WTC11 (cell line): ENCODE data around the gene RALA. TPM values are rescaled to one million over a fixed set of nuclear protein-coding genes. Genes with fewer than 3 reads are reported as not detected.
"Not testable (repeated sequence)": the region's sequence is repeated elsewhere in the genome, so short reads cannot be mapped to it uniquely, and the experiment has no call there.

ENCODE experiments used
- ATAC-seq: fragments of 200-7000 bp; cut with Tn5 transposase; 2 replicates; pipeline ENCODE4 v1.10.0; 2021; ENCODE audit warnings: mild to moderate bottlenecking, moderate library complexity
- CTCF ChIA-PET: fragments of 300-600 bp; sonication (Branson Sonifier 250); formaldehyde crosslinking; loops from one replicate; lab custom pipeline; 2021; ENCODE audit warnings: antibody characterized with exemption; lab: Charles Lee
- POLR2A ChIA-PET: fragments of 350-600 bp; sonication (Branson Sonifier 250); formaldehyde crosslinking; loops from one replicate; lab custom pipeline; 2021; ENCODE audit warnings: antibody characterized with exemption; lab: Charles Lee
- DNase-seq: peaks from one replicate; pipeline ENCODE4 v3.0.0; 2021; ENCODE audit warnings: low spot score
- H3K27ac Mint-ChIP-seq: 2 replicates; pipeline ENCODE4 v1.8.0; 2021; ENCODE audit warnings: mixed read lengths
- H3K27me3 Mint-ChIP-seq: 2 replicates; pipeline ENCODE4 v1.8.0; 2021; ENCODE audit warnings: low read depth, mild to moderate bottlenecking, moderate library complexity, mixed read lengths
- H3K36me3 Mint-ChIP-seq: 2 replicates; pipeline ENCODE4 v1.8.0; 2021; ENCODE audit warnings: mixed read lengths
- H3K4me1 Mint-ChIP-seq: 2 replicates; pipeline ENCODE4 v1.8.0; 2022; ENCODE audit warnings: mixed read lengths
- H3K4me3 Mint-ChIP-seq: 2 replicates; pipeline ENCODE4 v1.8.0; 2021; ENCODE audit warnings: mild to moderate bottlenecking, moderate library complexity, mixed read lengths
- H3K9me3 Mint-ChIP-seq: 2 replicates; pipeline ENCODE4 v1.8.0; 2021; ENCODE audit warnings: mixed read lengths
- ATF2 ChIP-seq: sonication (generic); formaldehyde crosslinking; IDR thresholded peaks from 2 replicates; pipeline ENCODE4 v1.8.1; 2022; ENCODE audit warnings: low read depth, missing genetic modification reagents, borderline replicate concordance
- ATF3 ChIP-seq: sonication (generic); formaldehyde crosslinking; conservative IDR thresholded peaks from 2 replicates; pipeline ENCODE4 v1.8.1; 2022; ENCODE audit warnings: mild to moderate bottlenecking, missing genetic modification reagents
- ELF4 ChIP-seq: sonication (generic); formaldehyde crosslinking; IDR thresholded peaks from 2 replicates; pipeline ENCODE4 v1.8.1; 2022; ENCODE audit warnings: low read depth, mild to moderate bottlenecking, moderate library complexity, missing genetic modification reagents
- FOXJ3 ChIP-seq: sonication (generic); formaldehyde crosslinking; IDR thresholded peaks from 2 replicates; pipeline ENCODE4 v1.9.0; 2021; ENCODE audit warnings: missing genetic modification reagents, mild to moderate bottlenecking, borderline replicate concordance
- MYBL2 ChIP-seq: sonication (generic); formaldehyde crosslinking; IDR thresholded peaks from 2 replicates; pipeline ENCODE4 v1.8.1; 2023; ENCODE audit warnings: mild to moderate bottlenecking, moderate library complexity, missing genetic modification reagents
- OVOL2 ChIP-seq: fragments of 250-450 bp; sonication (Bioruptor Pico); IDR thresholded peaks from 2 replicates; pipeline ENCODE4 v1.9.0; 2021; ENCODE audit warnings: mild to moderate bottlenecking, borderline replicate concordance
- RORB ChIP-seq: fragments of 250-450 bp; sonication (Bioruptor Pico); IDR thresholded peaks from 2 replicates; pipeline ENCODE4 v1.9.0; 2021; ENCODE audit warnings: mild to moderate bottlenecking
- SMAD3 ChIP-seq: sonication (generic); formaldehyde crosslinking; IDR thresholded peaks from 2 replicates; pipeline ENCODE4 v1.8.0; 2022; ENCODE audit warnings: missing genetic modification reagents, mild to moderate bottlenecking, borderline replicate concordance
- SMAD4 ChIP-seq: sonication (generic); formaldehyde crosslinking; IDR thresholded peaks from 2 replicates; pipeline ENCODE4 v1.8.0; 2022; ENCODE audit warnings: mild to moderate bottlenecking, missing genetic modification reagents
- TEAD1 ChIP-seq: sonication (generic); formaldehyde crosslinking; IDR thresholded peaks from 2 replicates; pipeline ENCODE4 v1.8.0; 2022; ENCODE audit warnings: mild to moderate bottlenecking, missing genetic modification reagents
- USF1 ChIP-seq: sonication (generic); formaldehyde crosslinking; IDR thresholded peaks from 2 replicates; pipeline ENCODE4 v1.8.0; 2022; ENCODE audit warnings: mild to moderate bottlenecking, missing genetic modification reagents
- ZNF219 ChIP-seq: sonication (generic); formaldehyde crosslinking; IDR thresholded peaks from 2 replicates; pipeline ENCODE4 v1.8.0; 2023; ENCODE audit warnings: missing genetic modification reagents, mild to moderate bottlenecking, borderline replicate concordance
- ZNF317 ChIP-seq: sonication (generic); formaldehyde crosslinking; IDR thresholded peaks from 2 replicates; pipeline ENCODE4 v1.8.1; 2023; ENCODE audit warnings: low read depth, mild to moderate bottlenecking, moderate library complexity, missing genetic modification reagents, borderline replicate concordance
- total RNA-seq: library from RNA; stranded (reverse); gene quantifications from 3 replicates; pipeline ENCODE4 v1.2.3, GENCODE V29; 2021
- TF ChIP-seq, protein P1 (sequence below): fragments of 250-450 bp; sonication (Bioruptor Pico); IDR thresholded peaks from 2 replicates; pipeline ENCODE4 v2.1.2; 2022; ENCODE audit warnings: mild to moderate bottlenecking, moderate library complexity

Gene RALA
- total RNA-seq, 1 experiment from 2014 or later = 57.3 TPM

- no peak overlapping the region for H3K4me3 Mint-ChIP-seq
- H3K4me1 Mint-ChIP-seq = peaks cover 40% of the 10 kb centered on the region
- H3K36me3 Mint-ChIP-seq = peaks cover 16% of the 10 kb centered on the region
- peak overlapping the region; percentile 64; the same call in 1 of the 2 replicates for H3K27ac Mint-ChIP-seq
- CTCF ChIA-PET = interaction anchor here (0.6 to 1.7 kb wide), 3 partner anchors 9 to 237 kb away, joined by 3 to 9 read pairs (median 6); no protein-coding TSS in a partner anchor
- no peak for TF ChIP-seq RORB (CRISPR knock-in tag)
- no peak for TF ChIP-seq ELF4
- TF ChIP-seq SMAD3 (CRISPR knock-in tag) = no peak
- no peak for TF ChIP-seq MYBL2 (CRISPR knock-in tag)
- TF ChIP-seq OVOL2 (CRISPR knock-in tag) = no peak
- no peak for TF ChIP-seq TEAD1 (CRISPR knock-in tag)
- TF ChIP-seq SMAD4 (CRISPR knock-in tag) = no peak
- TF ChIP-seq, protein P1, sequence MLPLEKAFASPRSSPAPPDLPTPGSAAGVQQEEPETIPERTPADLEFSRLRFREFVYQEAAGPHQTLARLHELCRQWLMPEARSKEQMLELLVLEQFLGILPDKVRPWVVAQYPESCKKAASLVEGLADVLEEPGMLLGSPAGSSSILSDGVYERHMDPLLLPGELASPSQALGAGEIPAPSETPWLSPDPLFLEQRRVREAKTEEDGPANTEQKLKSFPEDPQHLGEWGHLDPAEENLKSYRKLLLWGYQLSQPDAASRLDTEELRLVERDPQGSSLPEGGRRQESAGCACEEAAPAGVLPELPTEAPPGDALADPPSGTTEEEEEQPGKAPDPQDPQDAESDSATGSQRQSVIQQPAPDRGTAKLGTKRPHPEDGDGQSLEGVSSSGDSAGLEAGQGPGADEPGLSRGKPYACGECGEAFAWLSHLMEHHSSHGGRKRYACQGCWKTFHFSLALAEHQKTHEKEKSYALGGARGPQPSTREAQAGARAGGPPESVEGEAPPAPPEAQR (CRISPR knock-in tag) = no peak
- TF ChIP-seq FOXJ3 = no peak
- no peak for TF ChIP-seq USF1 (CRISPR knock-in tag)
- no peak for TF ChIP-seq ZNF219
- no peak for TF ChIP-seq ATF2
- no peak for TF ChIP-seq ATF3 (CRISPR knock-in tag)
- TF ChIP-seq, all 79 proteins: peak for 0
- Mint-ChIP-seq H3K9me3 (peaks cover 15% of the 10 kb centered on the region), H3K27me3 (no peaks in the 10 kb centered on the region)
- DNase-seq (no peak), ATAC-seq (no peak)
- POLR2A ChIA-PET = no interaction called here
Measured at GRCh38 chr7:39750253-39751077, 127.1 kb downstream of the RALA start.

DNA sequence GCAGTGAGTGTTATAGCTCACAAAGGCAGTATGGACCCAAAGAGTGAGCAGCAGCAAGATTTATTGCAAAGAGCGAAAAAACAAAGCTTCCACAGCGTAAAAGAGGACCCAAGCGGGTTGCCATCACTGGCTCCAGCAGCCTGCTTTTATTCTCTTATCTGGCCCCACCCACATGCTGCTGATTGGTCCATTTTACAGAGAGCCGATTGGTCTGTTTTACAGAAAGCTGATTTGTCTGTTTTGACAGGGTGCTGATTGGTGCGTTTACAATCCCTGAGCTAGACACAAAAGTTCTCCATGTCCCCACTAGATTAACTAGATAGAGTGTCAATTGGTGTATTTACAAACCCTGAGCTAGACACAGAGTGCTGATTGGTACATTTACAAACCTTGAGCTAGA is 129.9 kb downstream of the RALA start:
- H3K27me3 Mint-ChIP-seq, POLR2A ChIA-PET, DNase-seq, H3K4me3 Mint-ChIP-seq, H3K27ac Mint-ChIP-seq, ATAC-seq: not testable (repeated sequence)
- H3K36me3 Mint-ChIP-seq = peaks cover 34% of the 10 kb centered on the region
- TF ChIP-seq ZNF317 = peak; percentile 85
- peaks cover 34% of the 10 kb centered on the region for H3K4me1 Mint-ChIP-seq
- H3K9me3 Mint-ChIP-seq = peaks cover 37% of the 10 kb centered on the region
- CTCF ChIA-PET = interaction anchor here (1.6 to 2.4 kb wide), 2 partner anchors 11 to 173 kb away, joined by 6 to 8 read pairs; no protein-coding TSS in a partner anchor

GRCh38 chr7:39753823-39754325 is 130.5 kb downstream of the RALA start:
- ATAC-seq = peak; percentile 18
- DNase-seq = no peak
- ChIA-PET CTCF (interaction anchor here (1.6 to 2.4 kb wide), 2 partner anchors 12 to 174 kb away, joined by 6 to 8 read pairs; no protein-coding TSS in a partner anchor), POLR2A (no interaction called here)
- H3K4me3 Mint-ChIP-seq = no peak overlapping the region
- H3K36me3 Mint-ChIP-seq = peaks cover 34% of the 10 kb centered on the region
- H3K4me1 Mint-ChIP-seq = peaks cover 33% of the 10 kb centered on the region
- no peak overlapping the region for H3K27ac Mint-ChIP-seq
- peaks cover 37% of the 10 kb centered on the region for H3K9me3 Mint-ChIP-seq
- H3K27me3 Mint-ChIP-seq = peaks cover 6% of the 10 kb centered on the region
- TF ChIP-seq ELF4 = no peak
- TF ChIP-seq, all 79 proteins: peak for 0
